ENCODE data around the gene NCAPG. TPM values are rescaled to one million over a fixed set of nuclear protein-coding genes. Genes with fewer than 3 reads are reported as not detected.

NCAPG gene
- total and polyA plus RNA-seq, 9 of the 15 experiments (the other 6 are each of a cell fraction or from before 2014, with no cell fraction given), result 25.6 to 102 (median 65.3) TPM

DNA sequence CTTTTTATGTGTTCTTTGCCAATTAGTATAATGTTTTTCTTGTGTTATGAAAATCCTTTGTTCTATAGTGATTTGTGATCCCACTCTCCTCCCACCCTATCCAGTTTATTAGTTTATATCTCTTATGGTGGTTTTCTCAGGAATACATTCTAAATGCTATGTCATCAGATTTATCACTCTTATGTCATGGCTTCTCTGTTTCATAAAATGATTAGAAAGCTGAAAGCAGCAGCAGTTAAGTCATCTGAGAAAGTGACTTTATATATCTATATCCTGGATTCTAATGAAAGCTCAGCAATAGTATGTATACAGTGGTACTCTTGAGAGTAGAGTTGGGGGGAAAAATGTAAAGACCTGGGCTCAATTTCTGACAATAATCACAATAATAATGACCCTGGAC is 41.2 kb downstream of the NCAPG start:
- Histone ChIP-seq H3K4me3 (no peak overlapping the region), H4K20me1 (replicated peaks; ENCODE audit: control insufficient read depth, insufficient read depth, low read length) (no peaks in the 10 kb centered on the region), H3K36me3 (ENCODE audit: control insufficient read depth, insufficient read depth, low read length) (peaks cover 2% of the 10 kb centered on the region; the same call in 1 of the 3 replicates), H3K27me3 (ENCODE audit: control insufficient read depth in 2 of 2, insufficient read depth in 2 of 2, low read length in 2 of 2) (no peaks in the 10 kb centered on the region), H3K9me1 (ENCODE audit: control insufficient read depth, insufficient read depth, low read length) (no peaks in the 10 kb centered on the region), H3K4me1 (replicated peaks in 1 of 2; ENCODE audit: control insufficient read depth in 2 of 2, insufficient read depth in 2 of 2, low read length in 2 of 2) (no peaks in the 10 kb centered on the region), H3K79me2 (ENCODE audit: control insufficient read depth, insufficient read depth, low read length) (no peaks in the 10 kb centered on the region), H3K9me3 (replicated peaks; ENCODE audit: control insufficient read depth, insufficient read depth, low read depth, low read length) (no peaks in the 10 kb centered on the region), H3K9ac (ENCODE audit: insufficient read depth in 1 of 2, low read depth in 2 of 2, low read length in 2 of 2) (no peak overlapping the region), H3K27ac (ENCODE audit: extremely low read depth, low read depth, low read length) (no peak overlapping the region), H2AFZ (ENCODE audit: low read depth, low read length) (no peak overlapping the region), H3K4me2 (ENCODE audit: insufficient read depth, low read length) (no peak overlapping the region)
- in situ Hi-C loops (cut with MboI) (no loop called here), intact Hi-C loops (cut with micrococcal nuclease) (no loop called here)
- POLR2A ChIA-PET, result no interaction called here
- FAIRE-seq, result no peak
- ATAC-seq, result no peak
- CTCF ChIA-PET (ENCODE audit: low intra/inter-chr PET ratio), result no interaction called here
- BruUV-seq (replicated peaks), result no TSS peak
- no peak for TF ChIP-seq LCOR (CRISPR knock-in tag; IDR thresholded peaks at IDR 0.05)
- 0 out of 2 replicates have a peak, but pooled peaks have one; percentile 17 for TF ChIP-seq MAFG (tag; conservative IDR thresholded peaks at IDR 0.05)
- no peak for TF ChIP-seq RBM25 (IDR thresholded peaks at IDR 0.05; ENCODE audit: low read depth, low read length, severe bottlenecking)
- TF ChIP-seq RB1 (IDR thresholded peaks at IDR 0.05; ENCODE audit: low read depth), result no peak
- no peak for TF ChIP-seq SMAD3 (CRISPR knock-in tag; conservative IDR thresholded peaks at IDR 0.05)
- TF ChIP-seq ZNF347 (CRISPR knock-in tag; IDR thresholded peaks at IDR 0.05; ENCODE audit: low read depth), result no peak
- TF ChIP-seq C11orf30 (IDR thresholded peaks at IDR 0.05; ENCODE audit: low read depth), result peak; percentile 47; the same call in 1 of the 2 replicates
- TF ChIP-seq MAFF (IDR thresholded peaks at IDR 0.05; ENCODE audit: low read length), result peak; percentile 35; the same call in 1 of the 2 replicates
- TF ChIP-seq ZNF316 (IDR thresholded peaks at IDR 0.05), result peak; percentile 73
- TF ChIP-seq, protein P1, sequence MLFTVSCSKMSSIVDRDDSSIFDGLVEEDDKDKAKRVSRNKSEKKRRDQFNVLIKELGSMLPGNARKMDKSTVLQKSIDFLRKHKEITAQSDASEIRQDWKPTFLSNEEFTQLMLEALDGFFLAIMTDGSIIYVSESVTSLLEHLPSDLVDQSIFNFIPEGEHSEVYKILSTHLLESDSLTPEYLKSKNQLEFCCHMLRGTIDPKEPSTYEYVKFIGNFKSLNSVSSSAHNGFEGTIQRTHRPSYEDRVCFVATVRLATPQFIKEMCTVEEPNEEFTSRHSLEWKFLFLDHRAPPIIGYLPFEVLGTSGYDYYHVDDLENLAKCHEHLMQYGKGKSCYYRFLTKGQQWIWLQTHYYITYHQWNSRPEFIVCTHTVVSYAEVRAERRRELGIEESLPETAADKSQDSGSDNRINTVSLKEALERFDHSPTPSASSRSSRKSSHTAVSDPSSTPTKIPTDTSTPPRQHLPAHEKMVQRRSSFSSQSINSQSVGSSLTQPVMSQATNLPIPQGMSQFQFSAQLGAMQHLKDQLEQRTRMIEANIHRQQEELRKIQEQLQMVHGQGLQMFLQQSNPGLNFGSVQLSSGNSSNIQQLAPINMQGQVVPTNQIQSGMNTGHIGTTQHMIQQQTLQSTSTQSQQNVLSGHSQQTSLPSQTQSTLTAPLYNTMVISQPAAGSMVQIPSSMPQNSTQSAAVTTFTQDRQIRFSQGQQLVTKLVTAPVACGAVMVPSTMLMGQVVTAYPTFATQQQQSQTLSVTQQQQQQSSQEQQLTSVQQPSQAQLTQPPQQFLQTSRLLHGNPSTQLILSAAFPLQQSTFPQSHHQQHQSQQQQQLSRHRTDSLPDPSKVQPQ (CRISPR knock-in tag; IDR thresholded peaks at IDR 0.05; ENCODE audit: borderline replicate concordance), result no peak
- TF ChIP-seq NRF1 (conservative IDR thresholded peaks at IDR 0.05 in 1 of 2, IDR thresholded peaks at IDR 0.05 in 1 of 2), result no peak
- TF ChIP-seq, protein P2, sequence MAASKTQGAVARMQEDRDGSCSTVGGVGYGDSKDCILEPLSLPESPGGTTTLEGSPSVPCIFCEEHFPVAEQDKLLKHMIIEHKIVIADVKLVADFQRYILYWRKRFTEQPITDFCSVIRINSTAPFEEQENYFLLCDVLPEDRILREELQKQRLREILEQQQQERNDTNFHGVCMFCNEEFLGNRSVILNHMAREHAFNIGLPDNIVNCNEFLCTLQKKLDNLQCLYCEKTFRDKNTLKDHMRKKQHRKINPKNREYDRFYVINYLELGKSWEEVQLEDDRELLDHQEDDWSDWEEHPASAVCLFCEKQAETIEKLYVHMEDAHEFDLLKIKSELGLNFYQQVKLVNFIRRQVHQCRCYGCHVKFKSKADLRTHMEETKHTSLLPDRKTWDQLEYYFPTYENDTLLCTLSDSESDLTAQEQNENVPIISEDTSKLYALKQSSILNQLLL (CRISPR knock-in tag; IDR thresholded peaks at IDR 0.05; ENCODE audit: borderline replicate concordance), result no peak
- no peak for TF ChIP-seq GATAD2A (IDR thresholded peaks at IDR 0.05)
- no peak for DNase-seq (ENCODE audit: extremely low read depth in 1 of 4, low spot score in 3 of 4)

Data from K562 (cell line).